ENCODE results near the gene SYCP2L. TPM values are rescaled to one million over a fixed set of nuclear protein-coding genes. Genes with fewer than 3 reads are reported as not detected.

SYCP2L gene
- total RNA-seq, 1 experiment from 2014 or later = 0.11 TPM

DNA sequence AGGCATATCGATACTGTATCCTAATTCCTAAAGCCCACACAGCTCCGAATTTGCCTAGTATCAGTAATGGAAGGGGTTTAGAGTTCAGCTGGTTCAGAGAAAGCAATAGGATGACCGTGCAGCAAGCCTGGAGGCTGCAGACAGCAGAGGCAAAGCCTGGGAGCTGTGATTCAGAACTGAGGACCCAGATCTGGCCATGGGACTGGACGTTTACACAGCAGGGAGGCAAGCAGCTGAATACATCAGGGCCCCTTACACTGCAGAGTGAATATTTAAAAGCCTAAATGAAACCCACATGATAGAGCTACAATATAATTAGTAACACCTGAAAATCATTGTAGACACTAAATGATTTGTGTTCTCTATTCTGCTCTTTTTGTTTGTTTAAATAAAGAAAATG, 119.2 kb downstream of the SYCP2L start:
- no peak for DNase-seq (ENCODE audit: low read depth)

DNA sequence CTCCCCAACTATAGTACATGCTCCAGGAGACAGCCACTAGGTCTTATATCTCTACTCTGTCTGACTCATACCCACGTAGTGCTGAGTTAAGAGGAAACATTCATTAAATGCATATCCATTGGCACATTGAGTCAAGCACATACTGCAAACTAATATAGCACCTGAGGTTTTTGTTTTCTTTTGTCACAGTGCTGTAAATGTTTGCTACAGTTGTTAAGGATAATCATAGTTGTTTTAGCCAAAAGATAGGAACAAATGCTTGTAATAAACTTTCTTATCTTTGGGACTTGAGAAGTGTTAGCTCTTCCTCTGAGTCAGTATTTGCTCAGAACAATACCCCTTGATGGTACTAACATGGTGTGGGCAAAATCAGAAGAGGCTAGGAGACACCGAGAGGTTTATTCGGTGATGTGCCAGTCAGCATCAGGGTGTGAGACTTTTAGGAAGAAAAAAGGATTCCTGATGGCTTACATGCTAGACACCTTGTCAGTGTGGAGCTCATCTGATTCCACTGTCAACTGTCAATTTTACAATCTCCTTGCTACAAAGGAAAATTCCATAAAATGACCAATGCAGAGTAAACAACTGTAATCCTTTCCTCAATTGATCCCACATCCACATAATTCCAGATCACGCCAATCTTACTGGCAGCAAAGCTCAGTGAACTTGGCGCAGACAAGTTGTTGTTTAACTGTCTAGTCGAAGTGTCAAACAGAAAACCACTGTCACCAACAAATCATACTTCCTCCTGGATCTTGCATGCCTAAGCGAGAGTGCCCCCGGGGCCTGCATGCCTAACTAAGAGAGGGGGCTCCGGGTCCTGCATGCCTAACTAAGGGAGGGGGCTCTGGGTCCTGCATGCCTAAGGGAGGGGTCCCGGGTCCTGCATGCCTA, 121.1 kb downstream of the SYCP2L start:
- DNase-seq (ENCODE audit: low read depth) = peak; percentile 74

DNA sequence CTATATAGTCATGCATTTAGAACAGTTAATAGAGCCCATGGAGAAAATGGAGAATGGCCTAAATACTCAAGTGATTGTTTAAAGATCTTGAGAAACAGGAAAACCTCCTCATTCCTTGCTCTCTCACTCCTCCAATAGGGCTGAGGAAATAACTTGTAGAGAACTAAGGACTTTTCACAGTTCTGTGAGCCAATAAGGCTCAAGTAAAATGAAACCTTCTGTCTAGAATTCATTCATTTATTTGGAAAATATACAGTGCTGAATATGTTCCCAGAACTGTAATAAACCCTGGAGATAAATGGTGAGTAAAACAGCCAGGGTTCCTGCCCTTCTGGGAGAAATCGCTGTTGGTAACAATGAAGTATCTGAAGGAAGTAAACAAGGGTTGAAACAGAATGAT, 122.0 kb downstream of the SYCP2L start:
- no peak for DNase-seq (ENCODE audit: low read depth)

DNA sequence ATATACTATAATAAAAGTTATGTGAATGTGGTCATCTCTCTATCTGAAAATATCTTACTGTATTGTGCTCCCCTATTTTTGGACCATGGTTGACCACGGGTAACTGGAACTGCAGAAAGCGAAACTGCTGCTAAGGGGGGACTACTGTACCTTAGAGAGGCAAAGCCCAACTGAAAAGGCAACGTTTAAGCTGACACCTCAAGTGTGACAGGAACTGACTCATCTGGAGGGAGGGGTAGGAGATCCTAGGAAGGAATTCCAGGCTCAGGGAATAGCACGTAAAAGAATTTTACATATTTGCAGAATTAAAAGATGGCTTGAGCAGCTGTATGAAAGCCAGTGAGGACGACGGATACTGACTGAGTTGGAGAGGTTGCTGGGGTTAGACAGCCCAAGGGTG, 122.5 kb downstream of the SYCP2L start:
- DNase-seq (ENCODE audit: low read depth) = peak; percentile 81

DNA sequence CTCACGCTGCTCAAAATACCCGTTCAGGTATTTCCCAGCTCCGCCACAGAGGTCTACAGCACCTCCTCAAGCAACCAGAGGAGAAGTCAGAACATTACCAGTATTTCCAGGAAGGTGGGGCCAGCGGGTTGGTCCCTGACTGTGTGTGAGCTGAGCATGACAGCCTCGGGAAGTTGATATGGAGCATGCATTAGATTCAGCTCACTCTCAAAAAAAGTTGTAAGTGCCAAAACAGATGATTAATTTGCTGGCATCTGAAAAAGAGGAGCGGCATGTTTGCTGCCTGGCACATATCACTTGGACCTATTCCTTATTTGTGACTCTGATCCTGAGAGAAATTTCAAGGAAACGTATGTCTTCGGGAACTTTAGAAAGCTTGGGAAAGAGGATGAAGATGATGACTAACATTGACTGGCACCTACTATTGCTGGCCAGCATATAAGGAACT, 125.0 kb downstream of the SYCP2L start:
- peak; percentile 27 for DNase-seq (ENCODE audit: low read depth)

DNA sequence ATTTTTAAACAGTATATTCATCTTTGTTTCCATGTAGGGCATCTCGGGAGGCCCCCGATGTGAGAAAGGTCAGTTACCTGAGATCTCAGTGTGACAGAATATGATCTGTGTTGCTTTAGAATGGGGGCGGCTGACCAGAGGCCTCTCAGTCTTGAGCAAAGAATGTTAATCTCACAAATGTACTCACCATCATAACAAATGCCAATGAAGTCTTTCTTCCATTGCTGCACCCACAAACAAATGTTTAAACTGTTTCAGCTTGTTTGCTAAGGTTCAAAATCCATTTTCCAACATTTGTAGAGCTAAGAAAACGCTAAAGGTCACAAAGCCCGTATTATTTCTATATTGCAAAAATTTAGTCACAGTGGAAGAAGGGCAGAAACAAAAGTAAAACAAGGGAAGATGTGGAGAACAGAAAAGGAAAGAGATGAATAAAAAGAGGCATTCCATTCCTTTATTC, 125.5 kb downstream of the SYCP2L start:
- DNase-seq (ENCODE audit: low read depth) = no peak

DNA sequence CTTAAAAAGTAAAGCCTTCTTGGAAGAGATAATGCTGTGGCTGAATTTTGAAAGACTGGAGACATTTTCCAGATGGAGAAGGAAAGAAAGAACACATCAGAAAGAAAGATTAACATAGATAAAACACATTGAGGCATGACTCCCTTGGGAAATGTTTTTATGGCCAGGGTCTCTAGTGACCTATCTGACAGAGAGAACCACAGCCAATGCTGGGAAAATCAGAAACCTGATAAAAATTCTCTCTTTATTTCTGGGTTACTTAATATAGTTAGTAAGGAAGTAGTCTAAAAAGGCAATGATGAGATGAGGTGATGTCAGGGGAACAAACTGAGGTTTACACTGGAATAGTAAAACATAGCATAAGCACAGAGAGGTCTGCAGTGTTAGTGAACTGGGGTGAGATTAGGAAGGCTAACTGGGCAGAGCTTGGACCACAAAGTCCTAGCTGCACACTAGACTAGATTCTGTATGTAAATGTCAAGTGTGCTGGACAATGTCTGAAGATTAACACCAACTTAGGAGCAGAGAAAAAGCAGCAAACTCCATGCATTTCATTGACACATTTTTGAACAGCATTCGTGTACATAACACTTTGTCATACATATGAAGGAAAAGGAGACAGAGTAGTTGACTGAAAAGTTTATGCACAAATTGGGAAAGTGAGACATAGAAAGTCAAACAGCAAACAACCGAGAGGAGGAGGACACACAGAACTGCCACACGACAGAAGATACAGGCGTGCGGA, 126.3 kb downstream of the SYCP2L start:
- DNase-seq (ENCODE audit: low read depth) = no peak

DNA sequence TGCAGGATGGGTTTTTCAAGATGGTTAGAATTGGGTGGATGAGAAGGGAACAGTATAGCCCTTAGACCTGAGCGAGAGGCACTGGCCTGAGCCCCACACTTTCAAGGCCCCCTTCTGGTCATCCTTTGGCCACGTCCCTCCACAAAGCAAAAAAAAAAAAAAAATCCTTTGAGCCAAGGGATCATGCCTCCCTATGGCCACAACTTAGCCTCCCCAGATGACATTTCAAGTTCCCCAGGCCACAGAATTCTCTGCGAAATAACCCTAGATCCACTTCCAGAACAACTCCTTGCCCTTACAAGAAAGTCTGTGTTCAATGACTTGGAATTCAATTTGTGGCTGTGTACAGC, 126.8 kb downstream of the SYCP2L start:
- DNase-seq (ENCODE audit: low read depth) = no peak

DNA sequence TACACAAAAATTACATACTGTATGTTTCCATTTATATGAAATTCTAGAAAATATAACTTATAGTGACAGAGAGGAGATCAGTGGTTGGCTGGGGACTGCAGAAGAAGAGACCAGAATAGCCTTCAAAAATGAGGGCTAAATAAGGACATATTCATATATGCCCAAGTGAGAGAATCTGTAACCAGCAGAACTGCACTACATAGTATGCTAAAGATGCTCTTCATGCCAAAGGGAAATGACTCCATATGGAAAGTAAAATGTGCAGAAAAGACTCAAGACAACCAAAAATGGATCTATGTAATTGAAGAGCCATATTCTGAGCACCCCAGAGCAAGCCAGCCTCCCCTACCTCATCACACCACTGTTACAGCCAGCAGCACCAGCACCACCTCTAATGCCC, 128.2 kb downstream of the SYCP2L start:
- DNase-seq (ENCODE audit: low read depth) = no peak

DNA sequence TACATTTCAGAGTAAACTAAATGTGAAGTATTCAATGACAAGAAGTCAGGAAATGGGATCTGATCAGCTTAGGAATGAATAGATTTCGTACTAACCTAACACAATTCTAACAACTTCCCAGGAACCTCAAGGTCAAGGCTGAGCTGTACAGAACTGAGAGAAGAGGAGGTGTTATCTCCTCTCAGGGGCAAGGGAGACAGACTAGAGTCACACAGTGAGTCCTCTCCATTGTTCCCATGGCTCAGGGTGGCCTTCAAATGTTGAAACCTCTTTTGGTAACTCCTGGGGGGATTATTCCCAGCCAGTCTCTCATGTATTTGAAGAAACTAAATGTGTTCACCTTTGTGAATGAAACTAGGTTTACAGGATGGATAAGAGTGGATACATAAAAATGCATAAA, 129.6 kb downstream of the SYCP2L start:
- DNase-seq (ENCODE audit: low read depth) = no peak

DNA sequence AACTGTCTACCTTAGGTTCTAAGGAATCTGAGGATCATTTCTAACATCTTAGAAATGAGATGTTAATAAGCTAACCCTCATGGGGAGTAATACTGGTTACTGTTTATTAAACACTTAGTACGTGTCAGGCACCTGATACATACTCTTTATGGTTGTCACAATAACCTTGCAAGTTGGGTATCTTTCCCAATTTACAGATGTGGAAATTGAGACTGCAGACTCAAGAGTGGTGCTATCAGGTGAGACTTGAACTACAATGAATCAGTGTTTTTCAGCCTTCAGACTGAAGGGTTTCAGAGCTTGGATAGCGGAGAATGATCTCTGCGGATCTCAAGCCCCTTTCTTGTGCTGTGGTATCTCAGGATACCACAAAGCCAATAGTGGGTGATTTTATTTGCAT, 130.2 kb downstream of the SYCP2L start:
- no peak for DNase-seq (ENCODE audit: low read depth)

DNA sequence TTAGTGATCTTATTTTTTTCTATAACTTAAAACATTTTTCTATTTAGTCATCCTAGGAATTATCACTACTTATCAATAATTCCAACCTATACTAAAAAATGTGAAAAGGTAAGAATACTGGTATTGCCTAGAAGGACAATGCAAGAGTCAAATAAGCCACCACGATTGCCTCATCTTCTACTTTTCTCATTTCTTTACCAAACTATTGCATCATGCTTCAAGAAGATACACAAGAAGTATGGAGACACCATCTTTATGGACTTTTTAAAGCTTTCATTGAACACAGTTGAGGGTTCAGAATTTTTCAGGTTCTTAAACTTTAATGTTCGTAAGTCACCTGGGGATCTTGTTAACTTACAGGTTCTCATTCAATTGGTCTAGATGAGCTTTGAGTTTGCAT, 131.4 kb downstream of the SYCP2L start:
- DNase-seq (ENCODE audit: low read depth) = no peak

DNA sequence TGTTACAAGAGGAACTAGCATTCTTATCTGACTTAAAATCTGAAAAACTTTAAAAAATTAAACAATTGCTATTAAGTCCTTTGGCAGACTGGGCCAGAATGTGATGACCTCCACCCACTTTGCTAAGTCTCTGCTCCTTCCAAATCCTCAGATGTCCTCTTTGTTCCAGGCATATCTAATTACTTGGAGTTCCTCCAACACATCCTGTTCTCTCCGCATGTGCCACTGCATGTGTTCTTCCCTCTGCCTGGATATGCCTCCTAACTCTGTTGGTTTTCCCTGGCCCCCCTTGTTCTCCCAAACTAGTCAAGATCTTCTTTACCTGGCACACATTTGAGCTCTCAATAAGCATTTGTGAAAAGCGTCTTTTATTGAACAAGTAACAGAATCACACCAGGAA, 134.2 kb downstream of the SYCP2L start:
- no peak for DNase-seq (ENCODE audit: low read depth)

DNA sequence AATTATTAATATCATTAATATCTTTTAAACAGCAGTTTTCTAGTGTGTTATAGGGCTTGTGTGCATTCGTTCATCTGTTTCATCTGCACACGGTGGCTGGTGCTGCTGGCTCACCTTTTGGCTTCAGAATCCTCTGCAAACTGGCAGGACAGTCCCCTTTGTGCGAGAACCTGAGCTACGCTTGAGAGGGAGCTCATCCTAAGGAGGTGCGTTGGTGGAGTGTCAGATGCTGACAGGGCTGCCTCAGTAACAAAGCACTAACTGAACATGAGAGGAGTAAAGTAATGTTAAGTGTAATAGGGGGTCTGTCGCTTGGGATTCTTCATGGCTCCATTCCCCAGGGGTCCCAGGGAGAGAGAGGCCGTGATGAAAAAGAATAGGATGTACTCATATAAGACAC, 134.9 kb downstream of the SYCP2L start:
- DNase-seq (ENCODE audit: low read depth) = no peak

DNA sequence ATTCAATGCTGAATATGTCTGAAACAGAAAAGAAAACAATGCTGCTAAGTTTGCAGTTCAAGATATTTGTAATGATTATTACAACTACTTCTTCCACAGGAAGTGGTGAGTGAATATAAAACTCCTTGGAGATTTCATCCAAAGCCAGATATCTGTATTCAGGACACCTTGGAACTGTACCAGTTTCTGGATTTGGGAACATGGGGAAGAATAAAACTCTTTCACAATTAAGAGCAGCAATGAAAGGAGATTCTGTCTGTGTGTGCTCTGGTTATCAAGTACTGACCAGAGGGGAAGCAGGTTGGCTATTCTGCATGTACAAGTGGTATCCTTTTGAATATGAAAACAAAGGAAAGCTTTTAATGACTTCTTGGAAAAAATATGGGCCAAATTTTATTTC, 136.2 kb downstream of the SYCP2L start:
- no peak for DNase-seq (ENCODE audit: low read depth)

Other genes with a start within 250 kb of the SYCP2L start
- gene C6orf52, start 192.4 kb upstream of the SYCP2L start, total RNA-seq (2014; rRNA removed; shearing (Covaris generic)) = 2.7 and 13.0 TPM in 2 replicates
- 90.3 and 103 TPM in 2 replicates for gene PAK1IP1, start 192.1 kb upstream of the SYCP2L start, total RNA-seq (2014; rRNA removed; shearing (Covaris generic))
- gene TMEM14C, start 164.0 kb upstream of the SYCP2L start, total RNA-seq (2014; rRNA removed; shearing (Covaris generic)) = 185 and 186 TPM in 2 replicates
- gene TMEM14B, start 139.2 kb upstream of the SYCP2L start, total RNA-seq (2014; rRNA removed; shearing (Covaris generic)) = 153 and 176 TPM in 2 replicates
- gene MAK, start 48.5 kb upstream of the SYCP2L start, total RNA-seq (2014; rRNA removed; shearing (Covaris generic)) = 0.09 TPM in 1 of 2 replicates, not detected in the other
- not detected in 2 replicates for gene GCM2, start 5.0 kb upstream of the SYCP2L start, total RNA-seq (2014; rRNA removed; shearing (Covaris generic))
- 11.3 and 11.5 TPM in 2 replicates for gene ELOVL2, start 157.3 kb downstream of the SYCP2L start, total RNA-seq (2014; rRNA removed; shearing (Covaris generic))
- 28.3 and 29.0 TPM in 2 replicates for gene SMIM13, start 206.8 kb downstream of the SYCP2L start, total RNA-seq (2014; rRNA removed; shearing (Covaris generic))
- not detected in 2 replicates for gene ERVFRD-1, start 224.7 kb downstream of the SYCP2L start, total RNA-seq (2014; rRNA removed; shearing (Covaris generic))

All from Daoy (cell line).